Measurements from ENCODE around the gene FNIP2. TPM values are rescaled to one million over a fixed set of nuclear protein-coding genes. Genes with fewer than 3 reads are reported as not detected.
"Not testable (repeated sequence)": the region's sequence is repeated elsewhere in the genome, so short reads cannot be mapped to it uniquely, and the experiment has no call there.

The FNIP2 gene
- total RNA-seq, 1 donor from 2014 or later = 18.5 TPM

DNA sequence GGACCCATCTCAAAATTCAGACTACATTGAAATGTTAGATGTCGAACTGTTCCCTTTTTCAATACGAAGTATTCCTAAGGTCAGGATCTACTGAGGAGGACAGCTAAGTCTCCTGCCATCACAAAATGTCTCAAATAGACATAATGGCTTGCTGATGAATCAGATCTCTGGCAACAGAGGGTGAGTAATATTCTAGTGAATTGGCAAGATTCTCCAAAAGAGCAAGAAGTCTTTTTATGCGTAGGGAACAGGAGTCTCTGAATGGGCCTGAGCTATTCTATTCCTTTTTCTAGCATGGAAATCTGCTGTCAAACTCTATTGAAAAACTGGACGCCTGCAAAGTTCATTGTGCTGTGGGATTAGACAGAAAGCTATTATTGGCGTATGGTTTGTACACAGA is 145.4 kb downstream of the FNIP2 start:
- Mint-ChIP-seq H3K27ac (ENCODE audit: unreplicated experiment) (peak overlapping the region; percentile 64), H3K27me3 (ENCODE audit: low read depth, unreplicated experiment) (no peaks in the 10 kb centered on the region), H3K4me3 (ENCODE audit: unreplicated experiment) (no peak overlapping the region), H3K36me3 (ENCODE audit: low read depth, unreplicated experiment) (peaks cover 2% of the 10 kb centered on the region), H3K4me1 (ENCODE audit: low read depth, unreplicated experiment) (peaks cover 15% of the 10 kb centered on the region), H3K9me3 (ENCODE audit: unreplicated experiment) (no peaks in the 10 kb centered on the region)
- peak; percentile 96 for FAIRE-seq
- TF ChIP-seq EZH2 (IDR thresholded peaks at IDR 0.05; ENCODE audit: insufficient read depth, low read length) = no peak
- TF ChIP-seq, protein P1, sequence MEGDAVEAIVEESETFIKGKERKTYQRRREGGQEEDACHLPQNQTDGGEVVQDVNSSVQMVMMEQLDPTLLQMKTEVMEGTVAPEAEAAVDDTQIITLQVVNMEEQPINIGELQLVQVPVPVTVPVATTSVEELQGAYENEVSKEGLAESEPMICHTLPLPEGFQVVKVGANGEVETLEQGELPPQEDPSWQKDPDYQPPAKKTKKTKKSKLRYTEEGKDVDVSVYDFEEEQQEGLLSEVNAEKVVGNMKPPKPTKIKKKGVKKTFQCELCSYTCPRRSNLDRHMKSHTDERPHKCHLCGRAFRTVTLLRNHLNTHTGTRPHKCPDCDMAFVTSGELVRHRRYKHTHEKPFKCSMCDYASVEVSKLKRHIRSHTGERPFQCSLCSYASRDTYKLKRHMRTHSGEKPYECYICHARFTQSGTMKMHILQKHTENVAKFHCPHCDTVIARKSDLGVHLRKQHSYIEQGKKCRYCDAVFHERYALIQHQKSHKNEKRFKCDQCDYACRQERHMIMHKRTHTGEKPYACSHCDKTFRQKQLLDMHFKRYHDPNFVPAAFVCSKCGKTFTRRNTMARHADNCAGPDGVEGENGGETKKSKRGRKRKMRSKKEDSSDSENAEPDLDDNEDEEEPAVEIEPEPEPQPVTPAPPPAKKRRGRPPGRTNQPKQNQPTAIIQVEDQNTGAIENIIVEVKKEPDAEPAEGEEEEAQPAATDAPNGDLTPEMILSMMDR (IDR thresholded peaks at IDR 0.05; ENCODE audit: insufficient read depth, low read depth, low read length) = no peak
- H3K27me3 ChIP-seq (ENCODE audit: insufficient read depth, low read length) = no peaks in the 10 kb centered on the region
- no peaks in the 10 kb centered on the region for H3K36me3 ChIP-seq (ENCODE audit: insufficient read depth, low read length)
- peak overlapping the region; percentile 62 for H3K4me2 ChIP-seq (ENCODE audit: low read length)
- DNase-seq (ENCODE audit: low read depth) = peak; percentile 87
- H3K79me2 ChIP-seq (ENCODE audit: insufficient read depth, low read length) = no peaks in the 10 kb centered on the region
- H3K4me1 ChIP-seq (ENCODE audit: insufficient read depth, low read length) = peaks cover 16% of the 10 kb centered on the region
- no peaks in the 10 kb centered on the region for H3K9me3 ChIP-seq (ENCODE audit: insufficient read depth, low read depth, low read length)
- H3K27ac ChIP-seq (ENCODE audit: low read depth, low read length) = peak overlapping the region; percentile 36
- no peak overlapping the region for H3K4me3 ChIP-seq (ENCODE audit: insufficient read depth, low read depth, low read length)
- no peak overlapping the region for H2AFZ ChIP-seq (ENCODE audit: low read depth, low read length)
- no peak overlapping the region for H3K9ac ChIP-seq (ENCODE audit: low read length)
- H4K20me1 ChIP-seq (ENCODE audit: insufficient read depth, low read length) = no peaks in the 10 kb centered on the region

DNA sequence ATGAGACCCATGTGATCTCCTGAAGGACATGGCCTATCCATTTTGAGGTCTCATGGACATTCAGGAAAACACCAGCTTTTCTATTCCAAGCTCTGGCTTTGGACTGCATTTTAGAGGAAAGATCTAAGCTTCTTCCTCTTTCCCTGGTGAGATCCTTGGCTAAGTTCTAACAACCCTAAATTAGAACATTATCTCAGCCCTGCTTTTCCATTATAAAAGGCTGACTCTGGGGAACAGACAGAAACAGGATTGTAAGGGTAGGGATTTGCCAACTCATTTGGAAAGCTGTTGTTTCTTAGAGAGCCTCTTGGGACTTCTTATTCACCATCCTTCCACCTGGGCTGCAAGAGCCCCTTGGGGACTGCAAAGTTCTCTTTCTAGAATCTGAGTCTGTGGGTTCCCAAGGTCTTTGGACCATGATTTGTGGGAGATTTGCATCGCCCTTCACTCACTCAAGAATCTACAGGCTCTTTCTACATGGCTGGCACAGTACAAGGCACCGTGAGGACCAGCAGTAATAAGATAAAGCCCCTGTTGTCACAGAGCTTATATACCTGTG is 146.9 kb downstream of the FNIP2 start:
- Histone ChIP-seq H3K9me3 (ENCODE audit: insufficient read depth, low read depth, low read length) (no peaks in the 10 kb centered on the region), H3K4me3 (ENCODE audit: insufficient read depth, low read depth, low read length) (no peak overlapping the region), H2AFZ (ENCODE audit: low read depth, low read length) (no peak overlapping the region), H3K27ac (ENCODE audit: low read depth, low read length) (no peak overlapping the region), H3K9ac (ENCODE audit: low read length) (no peak overlapping the region), H3K27me3 (ENCODE audit: insufficient read depth, low read length) (no peaks in the 10 kb centered on the region), H3K36me3 (ENCODE audit: insufficient read depth, low read length) (no peaks in the 10 kb centered on the region), H3K4me1 (ENCODE audit: insufficient read depth, low read length) (peaks cover 16% of the 10 kb centered on the region), H4K20me1 (ENCODE audit: insufficient read depth, low read length) (no peaks in the 10 kb centered on the region), H3K4me2 (ENCODE audit: low read length) (no peak overlapping the region), H3K79me2 (ENCODE audit: insufficient read depth, low read length) (no peaks in the 10 kb centered on the region)
- no peaks in the 10 kb centered on the region for H3K27me3 Mint-ChIP-seq (ENCODE audit: low read depth, unreplicated experiment)
- no peak overlapping the region for H3K4me3 Mint-ChIP-seq (ENCODE audit: unreplicated experiment)
- H3K4me1 Mint-ChIP-seq (ENCODE audit: low read depth, unreplicated experiment) = peaks cover 15% of the 10 kb centered on the region
- TF ChIP-seq, protein P1 (IDR thresholded peaks at IDR 0.05; ENCODE audit: insufficient read depth, low read depth, low read length) = no peak
- TF ChIP-seq EZH2 (IDR thresholded peaks at IDR 0.05; ENCODE audit: insufficient read depth, low read length) = no peak
- no peak for FAIRE-seq
- no peak overlapping the region for H3K27ac Mint-ChIP-seq (ENCODE audit: unreplicated experiment)
- peaks cover 6% of the 10 kb centered on the region for H3K9me3 Mint-ChIP-seq (ENCODE audit: unreplicated experiment)
- DNase-seq (ENCODE audit: low read depth) = no peak
- peaks cover 2% of the 10 kb centered on the region for H3K36me3 Mint-ChIP-seq (ENCODE audit: low read depth, unreplicated experiment)

DNA sequence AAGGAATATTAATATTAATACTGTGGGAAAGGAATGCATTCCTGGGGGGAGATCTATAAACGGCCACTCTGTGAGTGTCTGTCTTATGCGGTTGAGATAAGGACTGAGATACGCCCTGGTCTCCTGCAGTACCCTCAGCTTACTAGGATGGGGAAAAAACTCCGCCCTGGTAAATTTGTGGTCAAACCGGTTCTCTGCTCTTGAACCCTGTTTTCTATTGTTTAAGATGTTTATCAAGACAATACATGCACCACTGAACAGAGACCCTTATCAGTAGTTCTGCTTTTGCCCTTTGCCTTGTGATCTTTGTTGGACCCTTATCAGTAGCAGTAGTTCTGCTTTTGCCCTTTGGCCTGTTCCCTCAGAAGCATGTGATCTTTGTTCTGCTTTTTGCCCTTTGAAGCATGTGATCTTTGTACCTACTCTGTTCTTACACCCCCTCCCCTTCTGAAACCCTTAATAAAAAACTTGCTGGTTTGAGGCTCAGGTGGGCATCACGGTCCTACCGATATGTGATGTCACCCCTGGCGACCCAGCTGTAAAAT is 151.7 kb downstream of the FNIP2 start:
- H3K4me1 ChIP-seq (ENCODE audit: insufficient read depth, low read length); FAIRE-seq: not testable (repeated sequence)

DNA sequence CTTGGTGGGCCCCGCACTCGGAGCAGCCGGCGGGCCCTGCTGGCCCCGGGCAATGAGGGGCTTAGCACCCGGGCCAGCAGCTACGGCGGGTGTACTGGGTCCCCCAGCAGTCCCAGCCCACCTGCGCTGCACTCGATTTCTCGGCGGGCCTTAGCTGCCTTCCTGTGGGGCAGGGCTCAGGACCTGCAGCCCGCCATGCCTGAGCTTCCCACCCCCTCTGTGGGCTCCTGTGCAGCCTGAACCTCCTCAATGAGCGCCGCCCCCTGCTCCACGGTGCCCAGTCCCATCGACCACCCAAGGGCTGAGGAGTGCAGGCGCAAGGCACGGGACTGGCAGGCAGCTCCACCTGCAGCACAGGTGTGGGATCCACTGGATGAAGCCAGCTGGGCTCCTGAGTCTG is 158.9 kb downstream of the FNIP2 start:
- DNase-seq (ENCODE audit: low read depth); H3K4me3 ChIP-seq (ENCODE audit: insufficient read depth, low read depth, low read length); H3K79me2 ChIP-seq (ENCODE audit: insufficient read depth, low read length); H3K27ac ChIP-seq (ENCODE audit: low read depth, low read length); FAIRE-seq; H3K36me3 Mint-ChIP-seq (ENCODE audit: low read depth, unreplicated experiment); H3K27ac Mint-ChIP-seq (ENCODE audit: unreplicated experiment); H3K4me3 Mint-ChIP-seq (ENCODE audit: unreplicated experiment); H3K4me2 ChIP-seq (ENCODE audit: low read length); H3K9me3 ChIP-seq (ENCODE audit: insufficient read depth, low read depth, low read length); H3K9me3 Mint-ChIP-seq (ENCODE audit: unreplicated experiment); H4K20me1 ChIP-seq (ENCODE audit: insufficient read depth, low read length); H3K9ac ChIP-seq (ENCODE audit: low read length); H3K4me1 Mint-ChIP-seq (ENCODE audit: low read depth, unreplicated experiment); H3K27me3 ChIP-seq (ENCODE audit: insufficient read depth, low read length); H3K36me3 ChIP-seq (ENCODE audit: insufficient read depth, low read length); H3K27me3 Mint-ChIP-seq (ENCODE audit: low read depth, unreplicated experiment); H2AFZ ChIP-seq (ENCODE audit: low read depth, low read length); H3K4me1 ChIP-seq (ENCODE audit: insufficient read depth, low read length): not testable (repeated sequence)

More for the DNA sequence above, 151.7 kb downstream of the FNIP2 start:
- not testable (repeated sequence) for H3K79me2 ChIP-seq (ENCODE audit: insufficient read depth, low read length); H3K27me3 ChIP-seq (ENCODE audit: insufficient read depth, low read length); H4K20me1 ChIP-seq (ENCODE audit: insufficient read depth, low read length); H2AFZ ChIP-seq (ENCODE audit: low read depth, low read length); H3K36me3 ChIP-seq (ENCODE audit: insufficient read depth, low read length); H3K4me1 Mint-ChIP-seq (ENCODE audit: low read depth, unreplicated experiment); H3K27me3 Mint-ChIP-seq (ENCODE audit: low read depth, unreplicated experiment); H3K27ac ChIP-seq (ENCODE audit: low read depth, low read length); H3K4me3 Mint-ChIP-seq (ENCODE audit: unreplicated experiment); DNase-seq (ENCODE audit: low read depth); H3K9me3 ChIP-seq (ENCODE audit: insufficient read depth, low read depth, low read length); H3K4me2 ChIP-seq (ENCODE audit: low read length); H3K9ac ChIP-seq (ENCODE audit: low read length); H3K36me3 Mint-ChIP-seq (ENCODE audit: low read depth, unreplicated experiment); H3K27ac Mint-ChIP-seq (ENCODE audit: unreplicated experiment); H3K4me3 ChIP-seq (ENCODE audit: insufficient read depth, low read depth, low read length)
- peaks cover 13% of the 10 kb centered on the region for H3K9me3 Mint-ChIP-seq (ENCODE audit: unreplicated experiment)
